Esophagus squamous epithelium (tissue), 4 donors: ENCODE data around the gene CD163.

Source experiments
- POLR2A ChIP-seq, 4 donors: fragments of 450-650 bp; IDR thresholded peaks; one replicate each; pipeline ENCODE4 v1.6.1; 2017; ENCODE audit warnings: antibody characterized with exemption in 4 of 4, mild to moderate bottlenecking in 4 of 4, moderate library complexity in 3 of 4
- TF ChIP-seq, protein P1 (sequence below), 6 experiments: fragments of 450-650 bp in 4 of 6; fragments of 200-600 bp in 2 of 6; sonication (generic) in 2 of 6; IDR thresholded peaks; one replicate each; pipeline ENCODE4 v1.5.1; 2016 to 2019; ENCODE audit warnings: antibody characterized with exemption in 6 of 6, mild to moderate bottlenecking in 4 of 6, moderate library complexity in 4 of 6

- TF ChIP-seq, protein P1, sequence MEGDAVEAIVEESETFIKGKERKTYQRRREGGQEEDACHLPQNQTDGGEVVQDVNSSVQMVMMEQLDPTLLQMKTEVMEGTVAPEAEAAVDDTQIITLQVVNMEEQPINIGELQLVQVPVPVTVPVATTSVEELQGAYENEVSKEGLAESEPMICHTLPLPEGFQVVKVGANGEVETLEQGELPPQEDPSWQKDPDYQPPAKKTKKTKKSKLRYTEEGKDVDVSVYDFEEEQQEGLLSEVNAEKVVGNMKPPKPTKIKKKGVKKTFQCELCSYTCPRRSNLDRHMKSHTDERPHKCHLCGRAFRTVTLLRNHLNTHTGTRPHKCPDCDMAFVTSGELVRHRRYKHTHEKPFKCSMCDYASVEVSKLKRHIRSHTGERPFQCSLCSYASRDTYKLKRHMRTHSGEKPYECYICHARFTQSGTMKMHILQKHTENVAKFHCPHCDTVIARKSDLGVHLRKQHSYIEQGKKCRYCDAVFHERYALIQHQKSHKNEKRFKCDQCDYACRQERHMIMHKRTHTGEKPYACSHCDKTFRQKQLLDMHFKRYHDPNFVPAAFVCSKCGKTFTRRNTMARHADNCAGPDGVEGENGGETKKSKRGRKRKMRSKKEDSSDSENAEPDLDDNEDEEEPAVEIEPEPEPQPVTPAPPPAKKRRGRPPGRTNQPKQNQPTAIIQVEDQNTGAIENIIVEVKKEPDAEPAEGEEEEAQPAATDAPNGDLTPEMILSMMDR (IDR thresholded peaks at IDR 0.05): no peak
- no peak for TF ChIP-seq POLR2A (IDR thresholded peaks at IDR 0.05)
These were observed 2.5 kb downstream of the CD163 start for GRCh38 chr12:7501031-7501588.
